ENCODE data around the gene C12orf42.

The C12orf42 gene

GRCh38 chr12:103495469-103496456, at the start of gene C12orf42:
Gene C12orf42, minus strand, starts transcription at chr12:103495968. Its CDS starts 17,542 bp downstream, at chr12:103478426.
- no peak for DNase-seq (ENCODE audit: low read depth)

DNA sequence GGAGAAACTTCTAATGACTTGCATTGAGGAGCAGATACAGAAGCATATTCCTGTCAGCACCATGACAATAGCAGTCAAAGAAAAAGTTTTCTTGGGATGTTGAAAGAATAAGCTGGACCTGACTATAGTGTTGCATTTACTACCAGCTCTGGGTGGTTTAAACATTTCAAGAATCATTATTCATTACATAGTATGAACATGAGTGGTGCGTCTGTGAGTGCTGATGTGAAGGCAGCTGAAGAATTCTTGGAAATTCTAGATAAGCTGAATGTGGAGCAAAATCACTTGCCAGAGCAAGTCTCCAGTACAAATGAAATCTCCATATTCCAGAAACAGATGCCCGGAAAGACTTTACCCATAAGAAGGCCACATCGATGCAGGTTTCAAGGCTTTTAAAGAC, 46.3 kb upstream of the C12orf42 start:
- DNase-seq (ENCODE audit: low read depth): no peak

GRCh38 chr12:103540319-103540718, 44.6 kb upstream of the C12orf42 start:
- DNase-seq (ENCODE audit: low read depth): no peak

DNA sequence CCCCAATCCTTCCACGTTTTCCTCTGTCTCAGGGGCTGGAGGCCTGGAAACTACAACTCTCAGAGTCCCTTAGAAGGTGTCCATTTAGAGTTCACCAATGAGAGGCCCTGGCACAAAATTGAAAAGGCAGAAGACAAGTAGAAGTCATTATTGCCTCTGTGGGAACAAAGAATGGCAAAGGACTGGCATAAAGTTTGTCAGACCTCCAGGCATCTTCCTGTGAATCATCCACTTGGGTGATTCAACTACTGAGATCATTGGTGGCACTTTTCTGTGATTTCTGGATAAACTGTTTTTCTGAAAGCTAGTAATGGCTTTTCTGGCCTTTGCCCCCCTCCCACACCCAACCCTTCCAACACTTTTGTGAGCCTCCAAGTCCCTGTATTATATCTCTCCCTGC, 42.6 kb upstream of the C12orf42 start:
- no peak for DNase-seq (ENCODE audit: low read depth)

DNA sequence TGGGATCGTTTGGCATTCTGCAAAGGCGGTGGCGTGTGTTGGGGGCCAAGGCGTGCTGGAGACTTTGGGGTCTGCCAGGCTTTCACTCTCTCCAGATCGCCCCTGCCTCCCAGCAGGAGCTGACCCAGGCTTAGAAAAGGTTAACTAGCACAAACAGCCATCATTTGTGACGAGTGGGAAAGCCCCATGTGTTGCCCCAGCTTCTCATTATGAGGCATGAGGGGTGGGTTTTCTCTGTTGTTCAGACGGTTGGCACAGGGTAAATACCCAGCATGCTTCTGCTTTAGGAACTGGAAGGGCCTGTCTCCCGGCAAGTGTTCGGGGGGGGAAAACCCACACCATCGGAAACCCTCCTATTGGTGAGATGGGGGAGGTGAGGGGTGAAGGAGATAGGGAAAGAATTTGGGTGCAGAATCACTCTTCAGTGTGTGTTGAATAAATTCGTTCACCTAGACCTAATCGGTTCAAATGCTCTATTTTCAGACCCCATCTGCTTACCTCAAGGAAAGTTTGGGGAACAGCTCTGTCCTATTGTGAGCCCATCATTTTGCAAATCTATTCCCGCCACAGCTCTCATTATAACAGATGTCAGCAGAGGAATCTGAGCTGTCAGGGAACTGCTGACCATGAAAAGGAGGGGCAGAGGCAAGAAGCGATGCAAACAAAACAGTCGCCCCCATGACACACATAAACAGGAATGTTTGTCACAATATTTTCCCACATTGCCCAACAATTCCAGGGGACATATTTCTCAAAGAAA, 34.7 kb upstream of the C12orf42 start:
- DNase-seq (ENCODE audit: low read depth): no peak

DNA sequence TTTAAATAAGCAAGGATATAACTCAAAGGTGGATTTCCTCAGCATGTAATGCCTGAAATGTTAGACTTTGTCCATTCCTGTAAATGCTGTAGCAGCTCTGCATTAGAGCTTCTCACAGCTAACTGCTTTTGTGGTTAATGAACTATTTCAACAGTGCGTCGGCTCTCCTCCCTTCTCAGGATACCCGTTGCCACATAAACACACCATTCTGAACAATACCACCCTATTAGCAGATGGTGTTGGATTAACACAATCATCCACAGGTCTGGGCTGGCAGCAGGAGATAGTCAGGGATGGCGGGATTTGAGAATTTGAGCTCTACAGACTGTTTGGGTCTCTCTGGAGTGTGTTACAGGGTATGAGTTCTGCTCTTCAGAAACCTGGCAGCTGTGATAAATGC, 33.5 kb upstream of the C12orf42 start:
- no peak for DNase-seq (ENCODE audit: low read depth)

DNA sequence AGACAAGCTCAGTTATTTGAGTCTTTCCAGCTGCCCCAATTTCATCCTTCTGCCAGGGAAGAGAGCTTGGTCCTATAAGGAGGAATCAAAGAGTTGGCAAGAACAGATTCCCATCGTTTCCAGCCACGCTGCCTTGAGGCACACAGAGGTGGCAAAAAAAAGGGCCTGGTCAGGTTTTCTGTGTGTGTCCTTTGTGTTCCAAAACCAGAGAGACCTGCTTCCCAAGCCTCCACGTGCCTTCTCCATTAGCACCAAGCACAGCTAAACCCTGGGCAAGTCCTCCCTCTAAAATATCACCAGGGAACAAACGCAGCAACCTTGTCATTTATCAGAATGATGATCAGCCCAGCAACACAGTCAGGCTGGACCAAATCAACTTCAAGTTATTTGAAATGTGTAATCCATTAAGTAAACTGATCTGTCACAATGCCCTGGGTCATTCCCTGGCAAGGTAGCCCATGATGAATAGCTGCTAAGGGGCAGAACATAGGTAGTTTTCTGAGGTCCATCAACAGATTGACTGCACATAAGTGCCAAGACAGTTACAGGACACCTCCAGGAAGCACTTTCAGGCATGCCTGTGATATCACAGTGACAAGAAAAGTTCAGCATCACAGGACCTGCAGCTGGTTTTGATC, 28.6 kb upstream of the C12orf42 start:
- DNase-seq (ENCODE audit: low read depth): no peak

DNA sequence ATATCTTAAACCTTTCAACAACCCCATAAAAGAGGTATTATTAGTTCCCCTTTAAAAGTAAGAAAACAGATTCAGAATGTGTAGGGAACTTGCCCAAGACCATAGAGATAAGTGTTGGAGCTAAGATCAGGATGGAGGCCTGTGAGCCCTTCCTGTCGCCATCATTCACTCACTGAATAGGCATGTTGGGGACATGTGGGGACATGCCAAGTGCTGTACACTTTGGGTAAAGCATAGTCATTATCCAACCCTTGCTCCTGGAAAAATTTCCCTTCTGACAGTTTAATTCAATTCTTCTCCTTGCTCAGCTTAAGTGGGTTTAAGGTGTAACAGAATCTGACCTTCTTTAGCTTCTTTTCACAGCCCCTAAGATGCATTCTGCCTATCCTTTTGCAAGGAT, 28.0 kb upstream of the C12orf42 start:
- no peak for DNase-seq (ENCODE audit: low read depth)

- DNase-seq (ENCODE audit: low read depth): no peak
These were observed 25.0 kb upstream of the C12orf42 start for GRCh38 chr12:103520686-103521215.

GRCh38 chr12:103519632-103520031, 23.9 kb upstream of the C12orf42 start:
- no peak for DNase-seq (ENCODE audit: low read depth)

GRCh38 chr12:103518899-103519298, 23.1 kb upstream of the C12orf42 start:
- no peak for DNase-seq (ENCODE audit: low read depth)

DNA sequence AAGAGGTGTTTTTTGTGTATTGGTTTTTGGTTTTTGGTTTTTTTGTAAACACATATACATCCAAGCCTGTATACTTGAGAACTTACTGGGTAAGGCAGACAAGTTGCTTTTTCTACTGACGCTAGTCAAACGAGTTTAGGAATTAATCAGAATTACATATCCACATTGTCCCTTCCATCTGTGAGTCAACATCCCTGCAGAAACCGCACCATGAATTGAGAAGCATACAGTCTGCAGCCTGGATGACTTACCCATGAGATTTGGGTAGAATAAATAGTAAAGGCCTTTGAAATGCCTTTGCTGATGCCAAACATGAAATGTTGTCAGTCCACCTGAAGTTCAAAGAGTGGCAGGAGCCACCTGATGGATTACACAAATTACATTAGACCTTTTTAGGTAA, 21.4 kb upstream of the C12orf42 start:
- DNase-seq (ENCODE audit: low read depth): no peak

- no peak for DNase-seq (ENCODE audit: low read depth)
These were observed 19.6 kb upstream of the C12orf42 start for GRCh38 chr12:103515341-103515740.

- DNase-seq (ENCODE audit: low read depth): no peak
These were observed 18.1 kb upstream of the C12orf42 start for GRCh38 chr12:103513875-103514274.

- no peak for DNase-seq (ENCODE audit: low read depth)
These were observed 9.8 kb upstream of the C12orf42 start for GRCh38 chr12:103505371-103506236.

DNA sequence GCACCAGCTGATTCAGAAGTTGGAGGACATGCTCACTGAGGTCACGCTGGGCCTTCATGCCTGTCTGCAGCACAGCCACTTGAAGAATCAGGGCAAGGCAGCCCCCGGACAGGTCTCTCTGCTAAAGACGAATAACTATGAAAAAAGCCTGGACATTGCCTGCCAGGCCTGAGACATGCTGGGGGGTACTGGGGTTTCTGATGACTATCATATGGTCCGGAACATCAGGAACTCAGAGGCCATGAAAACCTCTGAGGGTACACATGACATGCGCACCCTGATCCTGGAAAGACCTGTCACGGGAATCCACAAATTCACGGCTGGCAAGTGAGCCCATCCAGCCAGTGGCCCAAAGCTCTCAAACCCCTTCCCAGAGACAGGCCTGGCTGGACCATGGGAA, 8.8 kb upstream of the C12orf42 start:
- DNase-seq (ENCODE audit: low read depth): no peak

DNA sequence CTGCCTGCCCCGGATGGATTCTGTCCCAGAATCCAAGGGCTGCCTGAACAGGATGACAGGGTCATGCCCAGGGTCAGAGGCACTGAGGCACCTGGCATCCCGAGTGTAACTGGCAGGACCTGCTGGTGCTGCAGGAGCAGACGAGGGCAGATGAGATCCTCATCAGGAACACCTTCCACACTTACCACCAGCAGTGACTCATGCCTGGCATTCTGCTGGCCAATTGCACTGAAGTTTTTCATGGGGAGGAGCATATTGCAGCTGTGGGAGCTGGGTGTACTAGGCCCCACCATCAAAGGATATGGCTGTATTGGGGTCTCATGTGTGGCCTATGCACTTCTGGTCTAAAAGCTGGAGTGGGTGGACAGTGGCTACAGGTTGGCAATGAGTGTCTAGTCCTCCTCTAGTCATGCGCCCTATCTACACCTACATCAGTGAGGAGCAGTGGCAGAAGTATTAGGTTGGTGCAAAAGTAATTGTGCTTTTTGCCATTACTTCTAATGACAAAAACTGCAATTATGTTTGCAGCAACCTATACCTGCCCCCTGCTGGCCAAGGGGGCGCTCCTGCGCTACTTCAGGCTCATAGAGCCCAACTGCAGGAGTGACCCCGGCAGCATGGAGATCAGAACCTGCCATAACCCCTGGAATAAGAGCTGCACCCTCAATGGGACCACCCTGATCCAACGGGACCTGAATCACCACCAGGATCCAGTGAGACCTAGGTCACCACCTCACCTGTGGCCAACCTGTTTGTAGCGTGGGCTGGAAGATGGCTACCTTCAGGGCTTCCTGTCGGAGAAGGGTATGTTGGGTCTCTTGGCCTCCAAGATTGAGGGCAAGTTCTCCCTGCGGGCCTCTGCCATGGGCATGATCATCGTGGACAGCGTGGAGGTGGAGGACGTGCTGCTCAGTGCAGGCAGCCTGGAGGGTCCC, 8.0 kb upstream of the C12orf42 start:
- DNase-seq (ENCODE audit: low read depth): no peak

GRCh38 chr12:103501447-103501846, 5.7 kb upstream of the C12orf42 start:
- no peak for DNase-seq (ENCODE audit: low read depth)

DNA sequence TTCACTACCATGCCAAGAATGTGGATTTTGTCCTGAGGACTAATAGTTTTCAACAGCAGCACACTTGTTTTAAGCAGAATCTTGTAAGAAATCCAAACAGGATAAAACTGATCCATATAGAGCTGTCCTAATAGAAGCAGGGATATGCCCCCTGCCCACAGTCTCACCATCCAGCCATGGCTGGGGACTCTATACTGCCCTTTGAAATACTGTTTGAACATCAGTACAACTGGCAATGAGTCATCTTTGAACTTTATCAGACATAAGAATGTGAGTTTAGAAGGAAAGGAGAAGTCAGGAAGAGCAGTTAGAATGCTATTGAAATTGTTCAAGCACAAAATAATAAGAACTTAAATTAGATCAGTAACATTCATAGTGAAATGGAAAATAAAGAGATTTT, 3.8 kb upstream of the C12orf42 start:
- DNase-seq (ENCODE audit: low read depth): no peak

- no peak for DNase-seq (ENCODE audit: low read depth)
These were observed 3.2 kb upstream of the C12orf42 start for GRCh38 chr12:103498990-103499389.
